Activated T-helper 1 cell treated with anti-CD3 and anti-CD28 coated beads, Interleukin-12 subunit alpha, Interleukin-12 subunit beta, Interleukin-2, Interleukin-4 antibody, amounts not matched to agents 30 ng/mL and 10 ng/mL and 1 ng/mL, durations not matched to agents 14 hours and 24 hours and 36 hours (primary cell): ENCODE data around the gene TRNAU1AP. TPM values are rescaled to one million over a fixed set of nuclear protein-coding genes. Genes with fewer than 3 reads are reported as not detected.

Source experiments
- DNase-seq: peaks from one replicate; pipeline ENCODE4 v3.0.0; 2021; ENCODE audit warnings: low spot score
- H3K27ac Mint-ChIP-seq: one replicate; pipeline ENCODE4 v1.8.0; 2021; ENCODE audit warnings: mild to moderate bottlenecking, mixed read lengths
- H3K27me3 Mint-ChIP-seq: one replicate; pipeline ENCODE4 v1.8.0; 2022; ENCODE audit warnings: mild to moderate bottlenecking, moderate library complexity, mixed read lengths; ENCODE audit not compliant: insufficient read depth
- H3K36me3 Mint-ChIP-seq: one replicate; pipeline ENCODE4 v1.8.0; 2021; ENCODE audit warnings: low read depth, mixed read lengths
- H3K4me1 Mint-ChIP-seq: one replicate; pipeline ENCODE4 v1.8.0; 2021; ENCODE audit warnings: low read depth, mixed read lengths
- H3K4me3 Mint-ChIP-seq: one replicate; pipeline ENCODE4 v1.8.0; 2021; ENCODE audit warnings: mild to moderate bottlenecking, moderate library complexity, mixed read lengths
- H3K9me3 Mint-ChIP-seq: one replicate; pipeline ENCODE4 v1.8.0; 2021; ENCODE audit warnings: mixed read lengths
- intact Hi-C: fragments of 100-400 bp; cut with micrococcal nuclease; formaldehyde crosslinking; loops from one replicate; pipeline ENCODE4 v1.15.1; 2024
- total RNA-seq: library from RNA; stranded (reverse); gene quantifications from 2 replicates; pipeline ENCODE4 v1.2.3, GENCODE V29; 2022

TRNAU1AP gene
- total RNA-seq: 40.2 and 41.0 TPM in 2 replicates

- no peaks in the 10 kb centered on the region for H3K9me3 Mint-ChIP-seq
- H3K4me3 Mint-ChIP-seq: peak within 1 kb of the TSS; percentile 99
- H3K27me3 Mint-ChIP-seq: no peaks in the 10 kb centered on the region
- H3K4me1 Mint-ChIP-seq: peaks cover 18% of the 10 kb centered on the region
- H3K36me3 Mint-ChIP-seq: peaks cover 13% of the 10 kb centered on the region
- peak; percentile 98 for DNase-seq
- peak within 1 kb of the TSS; percentile 97 for H3K27ac Mint-ChIP-seq
- intact Hi-C loops: loop anchor here (1.0 to 5.0 kb wide), 12 partner anchors 28 to 1211 kb away; partner anchors contain the start of genes PHACTR4, RNU11, SYTL1 and TAF12
Observed at GRCh38 chr1:28552758-28553663, at the start of gene TRNAU1AP. TSS of gene TRNAU1AP (plus strand) at chr1:28553085. CDS start at chr1:28553111, 26 bp downstream.

GRCh38 chr1:28503117-28503516, 49.8 kb upstream of the TRNAU1AP start:
- no peaks in the 10 kb centered on the region for H3K9me3 Mint-ChIP-seq
- peaks cover 34% of the 10 kb centered on the region for H3K36me3 Mint-ChIP-seq
- H3K27ac Mint-ChIP-seq: no peak overlapping the region
- no peak for DNase-seq
- no peak overlapping the region for H3K4me3 Mint-ChIP-seq
- peaks cover 9% of the 10 kb centered on the region for H3K4me1 Mint-ChIP-seq
- no peaks in the 10 kb centered on the region for H3K27me3 Mint-ChIP-seq
- intact Hi-C loops: loop anchor here (10.0 kb wide), 1 partner anchor 682 kb away; the partner anchor contains the start of gene SRSF4

GRCh38 chr1:28505406-28506187, 47.3 kb upstream of the TRNAU1AP start, which contains the start of gene RCC1:
TSS of gene RCC1 (plus strand) at chr1:28506043. CDS start at chr1:28529867, 23,824 bp downstream.
- peaks cover 32% of the 10 kb centered on the region for H3K4me1 Mint-ChIP-seq
- peak; percentile 96 for DNase-seq
- intact Hi-C loops: loop anchor here (1.0 to 10.0 kb wide), 12 partner anchors 13 to 679 kb away; partner anchors contain the start of genes MED18, PHACTR4, SESN2 and SRSF4
- peak within 1 kb of the TSS; percentile 100 for H3K4me3 Mint-ChIP-seq
- peak within 1 kb of the TSS; percentile 97 for H3K27ac Mint-ChIP-seq
- H3K9me3 Mint-ChIP-seq: no peaks in the 10 kb centered on the region
- H3K36me3 Mint-ChIP-seq: peaks cover 53% of the 10 kb centered on the region
- H3K27me3 Mint-ChIP-seq: peaks cover 7% of the 10 kb centered on the region

- no peak for DNase-seq
- intact Hi-C loops: loop anchor here (1.0 to 10.0 kb wide), 2 partner anchors 74 to 678 kb away; partner anchors contain the start of gene SRSF4
- Mint-ChIP-seq H3K36me3 (peaks cover 61% of the 10 kb centered on the region), H3K4me1 (peaks cover 39% of the 10 kb centered on the region), H3K27ac (peak overlapping the region; percentile 97), H3K27me3 (peaks cover 7% of the 10 kb centered on the region), H3K9me3 (no peaks in the 10 kb centered on the region), H3K4me3 (peak overlapping the region; percentile 100)
Observed at GRCh38 chr1:28506907-28507246, 46.0 kb upstream of the TRNAU1AP start.

GRCh38 chr1:28507247-28507645, 45.6 kb upstream of the TRNAU1AP start:
- H3K36me3 Mint-ChIP-seq: peaks cover 64% of the 10 kb centered on the region
- H3K27me3 Mint-ChIP-seq: peaks cover 7% of the 10 kb centered on the region
- H3K4me3 Mint-ChIP-seq: peak overlapping the region; percentile 100
- H3K9me3 Mint-ChIP-seq: no peaks in the 10 kb centered on the region
- H3K4me1 Mint-ChIP-seq: peaks cover 42% of the 10 kb centered on the region
- peak overlapping the region; percentile 97 for H3K27ac Mint-ChIP-seq
- intact Hi-C loops: loop anchor here (10.0 kb wide), 1 partner anchor 678 kb away; the partner anchor contains the start of gene SRSF4
- no peak for DNase-seq

- peak overlapping the region; percentile 97 for H3K27ac Mint-ChIP-seq
- no peak for DNase-seq
- H3K4me3 Mint-ChIP-seq: peak overlapping the region; percentile 100
- H3K9me3 Mint-ChIP-seq: no peaks in the 10 kb centered on the region
- peaks cover 70% of the 10 kb centered on the region for H3K36me3 Mint-ChIP-seq
- H3K4me1 Mint-ChIP-seq: peaks cover 47% of the 10 kb centered on the region
- H3K27me3 Mint-ChIP-seq: peaks cover 7% of the 10 kb centered on the region
- intact Hi-C loops: loop anchor here (10.0 kb wide), 1 partner anchor 677 kb away; the partner anchor contains the start of gene SRSF4
Observed at GRCh38 chr1:28507646-28508434, 45.0 kb upstream of the TRNAU1AP start.

- Mint-ChIP-seq H3K36me3 (peaks cover 70% of the 10 kb centered on the region), H3K27ac (peak overlapping the region; percentile 97), H3K4me1 (peaks cover 47% of the 10 kb centered on the region), H3K9me3 (no peaks in the 10 kb centered on the region), H3K4me3 (peak overlapping the region; percentile 100), H3K27me3 (peaks cover 7% of the 10 kb centered on the region)
- DNase-seq: no peak
- intact Hi-C loops: loop anchor here (10.0 kb wide), 1 partner anchor 676 kb away; the partner anchor contains the start of gene SRSF4
Observed at GRCh38 chr1:28508435-28508754, 44.5 kb upstream of the TRNAU1AP start.

- peak overlapping the region; percentile 100 for H3K4me3 Mint-ChIP-seq
- intact Hi-C loops: loop anchor here (10.0 kb wide), 1 partner anchor 675 kb away; the partner anchor contains the start of gene SRSF4
- H3K27ac Mint-ChIP-seq: peak overlapping the region; percentile 97
- DNase-seq: no peak
- peaks cover 51% of the 10 kb centered on the region for H3K4me1 Mint-ChIP-seq
- H3K9me3 Mint-ChIP-seq: no peaks in the 10 kb centered on the region
- peaks cover 74% of the 10 kb centered on the region for H3K36me3 Mint-ChIP-seq
- peaks cover 7% of the 10 kb centered on the region for H3K27me3 Mint-ChIP-seq
Observed at GRCh38 chr1:28509705-28510272, 43.1 kb upstream of the TRNAU1AP start.

- H3K4me3 Mint-ChIP-seq: peak overlapping the region; percentile 100
- peak overlapping the region; percentile 97 for H3K27ac Mint-ChIP-seq
- no peak for DNase-seq
- H3K9me3 Mint-ChIP-seq: no peaks in the 10 kb centered on the region
- intact Hi-C loops: no loop called here
- peaks cover 7% of the 10 kb centered on the region for H3K27me3 Mint-ChIP-seq
- peaks cover 51% of the 10 kb centered on the region for H3K4me1 Mint-ChIP-seq
- peaks cover 74% of the 10 kb centered on the region for H3K36me3 Mint-ChIP-seq
Observed at GRCh38 chr1:28510273-28510969, 42.5 kb upstream of the TRNAU1AP start.

GRCh38 chr1:28510970-28511440, 41.9 kb upstream of the TRNAU1AP start:
- H3K36me3 Mint-ChIP-seq: peaks cover 68% of the 10 kb centered on the region
- DNase-seq: no peak
- peaks cover 45% of the 10 kb centered on the region for H3K4me1 Mint-ChIP-seq
- peak overlapping the region; percentile 97 for H3K27ac Mint-ChIP-seq
- intact Hi-C loops: no loop called here
- peaks cover 7% of the 10 kb centered on the region for H3K27me3 Mint-ChIP-seq
- H3K4me3 Mint-ChIP-seq: peak overlapping the region; percentile 100
- no peaks in the 10 kb centered on the region for H3K9me3 Mint-ChIP-seq

- Mint-ChIP-seq H3K4me1 (peaks cover 46% of the 10 kb centered on the region), H3K27me3 (peaks cover 7% of the 10 kb centered on the region)
- intact Hi-C loops: no loop called here
Observed at GRCh38 chr1:28512058-28512611, 40.8 kb upstream of the TRNAU1AP start.

More at GRCh38 chr1:28512058-28512611, 40.8 kb upstream of the TRNAU1AP start:
- DNase-seq: no peak
- peak overlapping the region; percentile 100 for H3K4me3 Mint-ChIP-seq
- H3K27ac Mint-ChIP-seq: peak overlapping the region; percentile 86
- no peaks in the 10 kb centered on the region for H3K9me3 Mint-ChIP-seq
- peaks cover 57% of the 10 kb centered on the region for H3K36me3 Mint-ChIP-seq
